Measurements from ENCODE around the gene HDHD3.
"Not testable (repeated sequence)": the region's sequence is repeated elsewhere in the genome, so short reads cannot be mapped to it uniquely, and the experiment has no call there.

HDHD3 gene

GRCh38 chr9:113375057-113376023, 1.4 kb downstream of the HDHD3 start:
- no peak for DNase-seq (ENCODE audit: insufficient read length, low spot score)
- TF ChIP-seq TAF1 (IDR thresholded peaks at IDR 0.05; ENCODE audit: low read depth, low read length) (no peak), POU2F2 (IDR thresholded peaks at IDR 0.05; ENCODE audit: low read depth, low read length) (no peak), POLR2AphosphoS5 (IDR thresholded peaks at IDR 0.05; ENCODE audit: low read depth, low read length) (no peak), PAX5 (IDR thresholded peaks at IDR 0.05; ENCODE audit: insufficient read depth, low read length, severe bottlenecking) (no peak), POLR2A (IDR thresholded peaks at IDR 0.05; ENCODE audit: low read depth, low read length) (no peak), SPI1 (IDR thresholded peaks at IDR 0.05; ENCODE audit: low read depth, low read length) (no peak)
- no peak for FAIRE-seq

GRCh38 chr9:113373676-113374392, 3.0 kb downstream of the HDHD3 start:
- FAIRE-seq, result no peak
- no peak for DNase-seq (ENCODE audit: insufficient read length, low spot score)
- TF ChIP-seq POU2F2 (IDR thresholded peaks at IDR 0.05; ENCODE audit: low read depth, low read length) (no peak), POLR2A (IDR thresholded peaks at IDR 0.05; ENCODE audit: low read depth, low read length) (no peak), PAX5 (IDR thresholded peaks at IDR 0.05; ENCODE audit: insufficient read depth, low read length, severe bottlenecking) (no peak), TAF1 (IDR thresholded peaks at IDR 0.05; ENCODE audit: low read depth, low read length) (no peak)

GRCh38 chr9:113373256-113373655, 3.5 kb downstream of the HDHD3 start:
- FAIRE-seq, result no peak
- DNase-seq (ENCODE audit: insufficient read length, low spot score), result no peak
- TF ChIP-seq TAF1 (IDR thresholded peaks at IDR 0.05; ENCODE audit: low read depth, low read length), result no peak
- peak; percentile 18; the same call in 1 of the 2 replicates for TF ChIP-seq POU2F2 (IDR thresholded peaks at IDR 0.05; ENCODE audit: low read depth, low read length)
- no peak for TF ChIP-seq POLR2AphosphoS5 (IDR thresholded peaks at IDR 0.05; ENCODE audit: low read depth, low read length)

- FAIRE-seq, result no peak
- TF ChIP-seq POLR2AphosphoS5 (IDR thresholded peaks at IDR 0.05; ENCODE audit: low read depth, low read length) (no peak), TAF1 (IDR thresholded peaks at IDR 0.05; ENCODE audit: low read depth, low read length) (no peak), PAX5 (IDR thresholded peaks at IDR 0.05; ENCODE audit: insufficient read depth, low read length, severe bottlenecking) (no peak), SPI1 (IDR thresholded peaks at IDR 0.05; ENCODE audit: low read depth, low read length) (no peak), POU2F2 (IDR thresholded peaks at IDR 0.05; ENCODE audit: low read depth, low read length) (no peak), POLR2A (IDR thresholded peaks at IDR 0.05; ENCODE audit: low read depth, low read length) (no peak)
- no peak for DNase-seq (ENCODE audit: insufficient read length, low spot score)
These were observed 4.7 kb downstream of the HDHD3 start for GRCh38 chr9:113372059-113372458.

- FAIRE-seq, result no peak
These were observed 5.9 kb downstream of the HDHD3 start for GRCh38 chr9:113370806-113371325.

GRCh38 chr9:113369855-113370140, 7.0 kb downstream of the HDHD3 start:
- FAIRE-seq, result no peak
- TF ChIP-seq POLR2A (IDR thresholded peaks at IDR 0.05; ENCODE audit: low read depth, low read length), result no peak
- TF ChIP-seq POLR2AphosphoS5 (IDR thresholded peaks at IDR 0.05; ENCODE audit: low read depth, low read length), result no peak
- TF ChIP-seq SPI1 (IDR thresholded peaks at IDR 0.05; ENCODE audit: low read depth, low read length), result no peak
- no peak for TF ChIP-seq TAF1 (IDR thresholded peaks at IDR 0.05; ENCODE audit: low read depth, low read length)
- TF ChIP-seq POU2F2 (IDR thresholded peaks at IDR 0.05; ENCODE audit: low read depth, low read length), result no peak
- TF ChIP-seq PAX5 (IDR thresholded peaks at IDR 0.05; ENCODE audit: insufficient read depth, low read length, severe bottlenecking), result no peak
- no peak for DNase-seq (ENCODE audit: insufficient read length, low spot score)

More at GRCh38 chr9:113370806-113371325, 5.9 kb downstream of the HDHD3 start:
- no peak for TF ChIP-seq POU2F2 (IDR thresholded peaks at IDR 0.05; ENCODE audit: low read depth, low read length)
- TF ChIP-seq SPI1 (IDR thresholded peaks at IDR 0.05; ENCODE audit: low read depth, low read length), result no peak
- TF ChIP-seq POLR2AphosphoS5 (IDR thresholded peaks at IDR 0.05; ENCODE audit: low read depth, low read length), result no peak
- no peak for TF ChIP-seq POLR2A (IDR thresholded peaks at IDR 0.05; ENCODE audit: low read depth, low read length)
- no peak for DNase-seq (ENCODE audit: insufficient read length, low spot score)

GRCh38 chr9:113368982-113369854, 7.6 kb downstream of the HDHD3 start:
- FAIRE-seq (no peak), DNase-seq (ENCODE audit: insufficient read length, low spot score) (no peak)
- TF ChIP-seq SPI1 (IDR thresholded peaks at IDR 0.05; ENCODE audit: low read depth, low read length) (no peak), PAX5 (IDR thresholded peaks at IDR 0.05; ENCODE audit: insufficient read depth, low read length, severe bottlenecking) (no peak), POLR2A (IDR thresholded peaks at IDR 0.05; ENCODE audit: low read depth, low read length) (no peak), TAF1 (IDR thresholded peaks at IDR 0.05; ENCODE audit: low read depth, low read length) (no peak), POU2F2 (IDR thresholded peaks at IDR 0.05; ENCODE audit: low read depth, low read length) (no peak), POLR2AphosphoS5 (IDR thresholded peaks at IDR 0.05; ENCODE audit: low read depth, low read length) (no peak)

- FAIRE-seq (no peak), DNase-seq (ENCODE audit: insufficient read length, low spot score) (no peak)
- TF ChIP-seq PAX5 (IDR thresholded peaks at IDR 0.05; ENCODE audit: insufficient read depth, low read length, severe bottlenecking) (no peak), TAF1 (IDR thresholded peaks at IDR 0.05; ENCODE audit: low read depth, low read length) (no peak), POLR2A (IDR thresholded peaks at IDR 0.05; ENCODE audit: low read depth, low read length) (no peak), POLR2AphosphoS5 (IDR thresholded peaks at IDR 0.05; ENCODE audit: low read depth, low read length) (no peak), SPI1 (IDR thresholded peaks at IDR 0.05; ENCODE audit: low read depth, low read length) (no peak), POU2F2 (IDR thresholded peaks at IDR 0.05; ENCODE audit: low read depth, low read length) (no peak)
These were observed 8.3 kb downstream of the HDHD3 start for GRCh38 chr9:113368348-113368981.

GRCh38 chr9:113365652-113366051, 11.1 kb downstream of the HDHD3 start:
- FAIRE-seq, result not testable (repeated sequence)

More at GRCh38 chr9:113365652-113366051, 11.1 kb downstream of the HDHD3 start:
- DNase-seq (ENCODE audit: insufficient read length, low spot score), result not testable (repeated sequence)

Data from GM12891 (cell line).